SKM-1 (cell line): ENCODE data around the gene OXA1L.
"Not testable (repeated sequence)": the region's sequence is repeated elsewhere in the genome, so short reads cannot be mapped to it uniquely, and the experiment has no call there.

Experiments used
- DNase-seq: peaks from one replicate; lab custom pipeline; 2025; ENCODE audit not compliant: unreplicated experiment; lab: John Stamatoyannopoulos, UW

Gene OXA1L

GRCh38 chr14:22768947-22769346 lies 2.5 kb downstream of the OXA1L start:
- no peak for DNase-seq

GRCh38 chr14:22769369-22769768 lies 2.9 kb downstream of the OXA1L start:
- no peak for DNase-seq

- no peak for DNase-seq
These were observed 4.1 kb downstream of the OXA1L start for GRCh38 chr14:22770481-22771187.

GRCh38 chr14:22772725-22773124 lies 6.2 kb downstream of the OXA1L start:
- DNase-seq, result no peak

GRCh38 chr14:22773162-22774010 lies 6.9 kb downstream of the OXA1L start:
- DNase-seq, result no peak

GRCh38 chr14:22774011-22774706 lies 7.7 kb downstream of the OXA1L start:
- DNase-seq, result no peak

- no peak for DNase-seq
These were observed 9.7 kb downstream of the OXA1L start for GRCh38 chr14:22776215-22776614.

- DNase-seq, result not testable (repeated sequence)
These were observed 10.4 kb downstream of the OXA1L start for GRCh38 chr14:22776849-22777248.

- no peak for DNase-seq
These were observed 11.6 kb downstream of the OXA1L start for GRCh38 chr14:22778084-22778483.

GRCh38 chr14:22780105-22780679 lies 13.7 kb downstream of the OXA1L start:
- DNase-seq, result no peak

GRCh38 chr14:22780941-22781300 lies 14.4 kb downstream of the OXA1L start:
- no peak for DNase-seq

GRCh38 chr14:22781301-22781991 lies 15.0 kb downstream of the OXA1L start:
- DNase-seq, result no peak

GRCh38 chr14:22786685-22787084 lies 20.2 kb downstream of the OXA1L start:
- no peak for DNase-seq

GRCh38 chr14:22791301-22791700 lies 24.8 kb downstream of the OXA1L start:
- DNase-seq, result no peak

- no peak for DNase-seq
These were observed 25.7 kb downstream of the OXA1L start for GRCh38 chr14:22792158-22792557.

GRCh38 chr14:22793550-22793949 lies 27.1 kb downstream of the OXA1L start:
- not testable (repeated sequence) for DNase-seq

- DNase-seq, result no peak
These were observed 27.5 kb downstream of the OXA1L start for GRCh38 chr14:22793976-22794375.

GRCh38 chr14:22794551-22794951 lies 28.1 kb downstream of the OXA1L start:
- DNase-seq, result no peak

- no peak for DNase-seq
These were observed 29.7 kb downstream of the OXA1L start for GRCh38 chr14:22796087-22796707.
